ENCODE results near the gene CDKL4. TPM values are rescaled to one million over a fixed set of nuclear protein-coding genes. Genes with fewer than 3 reads are reported as not detected.

CDKL4 gene
- total and polyA plus RNA-seq, 2 of the 13 experiments (the other 11 are each of a cell fraction or from before 2014, with no cell fraction given) = 0.29 to 0.50 TPM

DNA sequence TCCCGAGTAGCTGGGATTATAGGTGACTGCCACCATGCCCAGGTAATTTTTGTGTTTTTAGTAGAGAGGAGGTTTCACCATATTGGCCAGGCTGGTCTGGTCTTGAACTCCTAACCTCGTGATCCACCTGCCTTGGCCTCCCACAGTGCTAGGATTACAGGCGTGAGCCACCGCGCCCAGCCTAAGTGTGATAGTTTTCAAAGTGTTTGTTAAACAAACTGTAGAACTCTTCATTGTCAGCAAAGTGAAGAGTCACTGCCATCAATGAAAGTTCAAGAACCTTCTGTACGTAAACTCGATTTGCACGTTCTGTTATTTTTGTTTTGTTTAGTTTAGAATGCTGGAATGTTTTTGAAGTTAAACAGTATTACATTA lies 104.9 kb downstream of the CDKL4 start (continued):
- TF ChIP-seq ATM (IDR thresholded peaks at IDR 0.05; ENCODE audit: borderline replicate concordance) = no peak
- peak; percentile 52; the same call in 1 of the 2 replicates for TF ChIP-seq ZKSCAN8 (CRISPR knock-in tag; IDR thresholded peaks at IDR 0.05; ENCODE audit: borderline replicate concordance)
- peak; percentile 62; the same call in 1 of the 2 replicates for TF ChIP-seq ZGPAT (CRISPR knock-in tag; IDR thresholded peaks at IDR 0.05)
- no peak for TF ChIP-seq ISX (CRISPR knock-in tag; conservative IDR thresholded peaks at IDR 0.05)
- no peak for TF ChIP-seq ZNF225 (CRISPR knock-in tag; IDR thresholded peaks at IDR 0.05)
- no peak for TF ChIP-seq ZNF619 (CRISPR knock-in tag; IDR thresholded peaks at IDR 0.05)
- 0 out of 2 replicates have a peak, but pooled peaks have one; percentile 39 for TF ChIP-seq SOX13 (IDR thresholded peaks at IDR 0.05)
- TF ChIP-seq SOX13 (CRISPR knock-in tag; conservative IDR thresholded peaks at IDR 0.05 in 1 of 2, IDR thresholded peaks at IDR 0.05 in 1 of 2) = peak in 1 of 2 experiments; percentile 92; a peak in 2 of 4 replicates
- TF ChIP-seq, protein P1, sequence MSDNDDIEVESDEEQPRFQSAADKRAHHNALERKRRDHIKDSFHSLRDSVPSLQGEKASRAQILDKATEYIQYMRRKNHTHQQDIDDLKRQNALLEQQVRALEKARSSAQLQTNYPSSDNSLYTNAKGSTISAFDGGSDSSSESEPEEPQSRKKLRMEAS (IDR thresholded peaks at IDR 0.05) = peak; percentile 39; the same call in 1 of the 2 replicates
- TF ChIP-seq, protein P2, sequence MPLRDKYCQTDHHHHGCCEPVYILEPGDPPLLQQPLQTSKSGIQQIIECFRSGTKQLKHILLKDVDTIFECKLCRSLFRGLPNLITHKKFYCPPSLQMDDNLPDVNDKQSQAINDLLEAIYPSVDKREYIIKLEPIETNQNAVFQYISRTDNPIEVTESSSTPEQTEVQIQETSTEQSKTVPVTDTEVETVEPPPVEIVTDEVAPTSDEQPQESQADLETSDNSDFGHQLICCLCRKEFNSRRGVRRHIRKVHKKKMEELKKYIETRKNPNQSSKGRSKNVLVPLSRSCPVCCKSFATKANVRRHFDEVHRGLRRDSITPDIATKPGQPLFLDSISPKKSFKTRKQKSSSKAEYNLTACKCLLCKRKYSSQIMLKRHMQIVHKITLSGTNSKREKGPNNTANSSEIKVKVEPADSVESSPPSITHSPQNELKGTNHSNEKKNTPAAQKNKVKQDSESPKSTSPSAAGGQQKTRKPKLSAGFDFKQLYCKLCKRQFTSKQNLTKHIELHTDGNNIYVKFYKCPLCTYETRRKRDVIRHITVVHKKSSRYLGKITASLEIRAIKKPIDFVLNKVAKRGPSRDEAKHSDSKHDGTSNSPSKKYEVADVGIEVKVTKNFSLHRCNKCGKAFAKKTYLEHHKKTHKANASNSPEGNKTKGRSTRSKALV (CRISPR knock-in tag; IDR thresholded peaks at IDR 0.05) = no peak
- TF ChIP-seq ATF6 (CRISPR knock-in tag; conservative IDR thresholded peaks at IDR 0.05) = 0 out of 2 replicates have a peak, but pooled peaks have one; percentile 67
- no peak for TF ChIP-seq PBX3 (CRISPR knock-in tag; IDR thresholded peaks at IDR 0.05; ENCODE audit: borderline replicate concordance)
- no peak for TF ChIP-seq SOX6 (IDR thresholded peaks at IDR 0.05)
- peak; percentile 85 for TF ChIP-seq SOX6 (CRISPR knock-in tag; IDR thresholded peaks at IDR 0.05)
- TF ChIP-seq NFIC (IDR thresholded peaks at IDR 0.05; ENCODE audit: low read length) = peak; percentile 66; the same call in 1 of the 2 replicates
- peak; percentile 91; the same call in 1 of the 2 replicates for TF ChIP-seq ZMYM2 (CRISPR knock-in tag; IDR thresholded peaks at IDR 0.05)
- TF ChIP-seq CHCHD3 (CRISPR knock-in tag; IDR thresholded peaks at IDR 0.05) = no peak
- TF ChIP-seq MEIS2 (CRISPR knock-in tag; IDR thresholded peaks at IDR 0.05) = no peak
- no peak for TF ChIP-seq ZNF605 (CRISPR knock-in tag; IDR thresholded peaks at IDR 0.05)
- TF ChIP-seq ZMYM3 (CRISPR knock-in tag; IDR thresholded peaks at IDR 0.05) = no peak; the same call in none of the 2 replicates

Data from HepG2 (cell line).